M059J (cell line): ENCODE measurements around the gene CCSER1. TPM values are rescaled to one million over a fixed set of nuclear protein-coding genes. Genes with fewer than 3 reads are reported as not detected.
"Not testable (repeated sequence)": the region's sequence is repeated elsewhere in the genome, so short reads cannot be mapped to it uniquely, and the experiment has no call there.

Source experiments
- DNase-seq: peaks from one replicate; pipeline ENCODE4 v3.0.0-alpha.2; 2012; ENCODE audit warnings: low read depth
- total RNA-seq: library from RNA; depleted of rRNA; stranded (reverse); fragments of >200 nt; shearing (Covaris generic); gene quantifications from 2 replicates; pipeline ENCODE4 v1.2.3, GENCODE V29; 2014

CCSER1 gene
- total RNA-seq, 1 experiment from 2014 or later = not detected

GRCh38 chr4:90825849-90826248 is 698.7 kb downstream of the CCSER1 start:
- no peak for DNase-seq

GRCh38 chr4:90833706-90834105 is 706.5 kb downstream of the CCSER1 start:
- DNase-seq = no peak

GRCh38 chr4:90837241-90837640 is 710.0 kb downstream of the CCSER1 start:
- DNase-seq = no peak

GRCh38 chr4:90838859-90839258 is 711.7 kb downstream of the CCSER1 start:
- DNase-seq = not testable (repeated sequence)

- DNase-seq = no peak
Measured at GRCh38 chr4:90840291-90840690, 713.1 kb downstream of the CCSER1 start.

- DNase-seq = no peak
Measured at GRCh38 chr4:90840828-90841227, 713.6 kb downstream of the CCSER1 start.

- DNase-seq = peak; percentile 6
Measured at GRCh38 chr4:90841676-90842075, 714.5 kb downstream of the CCSER1 start.

GRCh38 chr4:90842960-90843359 is 715.8 kb downstream of the CCSER1 start:
- DNase-seq = no peak

GRCh38 chr4:90844241-90844640 is 717.0 kb downstream of the CCSER1 start:
- DNase-seq = no peak

GRCh38 chr4:90845777-90846176 is 718.6 kb downstream of the CCSER1 start:
- no peak for DNase-seq

GRCh38 chr4:90852237-90852636 is 725.0 kb downstream of the CCSER1 start:
- DNase-seq = no peak

- no peak for DNase-seq
Measured at GRCh38 chr4:90855111-90855510, 727.9 kb downstream of the CCSER1 start.

GRCh38 chr4:90857081-90857820 is 730.1 kb downstream of the CCSER1 start:
- DNase-seq = no peak

- no peak for DNase-seq
Measured at GRCh38 chr4:90875791-90876190, 748.6 kb downstream of the CCSER1 start.

GRCh38 chr4:90876296-90876695 is 749.1 kb downstream of the CCSER1 start:
- no peak for DNase-seq

- DNase-seq = no peak
Measured at GRCh38 chr4:90883519-90883918, 756.3 kb downstream of the CCSER1 start.

GRCh38 chr4:90888571-90888970 is 761.4 kb downstream of the CCSER1 start:
- no peak for DNase-seq

- DNase-seq = no peak
Measured at GRCh38 chr4:90889171-90889570, 762.0 kb downstream of the CCSER1 start.

- not testable (repeated sequence) for DNase-seq
Measured at GRCh38 chr4:90903413-90903812, 776.2 kb downstream of the CCSER1 start.

GRCh38 chr4:90904021-90904420 is 776.8 kb downstream of the CCSER1 start:
- no peak for DNase-seq

GRCh38 chr4:90906239-90906638 is 779.0 kb downstream of the CCSER1 start:
- DNase-seq = no peak

GRCh38 chr4:90911724-90912434 is 784.7 kb downstream of the CCSER1 start:
- not testable (repeated sequence) for DNase-seq

GRCh38 chr4:90922174-90922573 is 795.0 kb downstream of the CCSER1 start:
- DNase-seq = no peak
